HG02840 (cell line): ENCODE data around the gene FAM240A.

Experiments
- ATAC-seq: cut with Tn5 transposase; IDR thresholded peaks from one replicate; pipeline ENCODE4 v1.9.1; 2021; ENCODE audit warnings: mild to moderate bottlenecking, moderate library complexity, moderate number of reproducible peaks; ENCODE audit not compliant: unreplicated experiment, low FRiP score

Gene FAM240A

DNA sequence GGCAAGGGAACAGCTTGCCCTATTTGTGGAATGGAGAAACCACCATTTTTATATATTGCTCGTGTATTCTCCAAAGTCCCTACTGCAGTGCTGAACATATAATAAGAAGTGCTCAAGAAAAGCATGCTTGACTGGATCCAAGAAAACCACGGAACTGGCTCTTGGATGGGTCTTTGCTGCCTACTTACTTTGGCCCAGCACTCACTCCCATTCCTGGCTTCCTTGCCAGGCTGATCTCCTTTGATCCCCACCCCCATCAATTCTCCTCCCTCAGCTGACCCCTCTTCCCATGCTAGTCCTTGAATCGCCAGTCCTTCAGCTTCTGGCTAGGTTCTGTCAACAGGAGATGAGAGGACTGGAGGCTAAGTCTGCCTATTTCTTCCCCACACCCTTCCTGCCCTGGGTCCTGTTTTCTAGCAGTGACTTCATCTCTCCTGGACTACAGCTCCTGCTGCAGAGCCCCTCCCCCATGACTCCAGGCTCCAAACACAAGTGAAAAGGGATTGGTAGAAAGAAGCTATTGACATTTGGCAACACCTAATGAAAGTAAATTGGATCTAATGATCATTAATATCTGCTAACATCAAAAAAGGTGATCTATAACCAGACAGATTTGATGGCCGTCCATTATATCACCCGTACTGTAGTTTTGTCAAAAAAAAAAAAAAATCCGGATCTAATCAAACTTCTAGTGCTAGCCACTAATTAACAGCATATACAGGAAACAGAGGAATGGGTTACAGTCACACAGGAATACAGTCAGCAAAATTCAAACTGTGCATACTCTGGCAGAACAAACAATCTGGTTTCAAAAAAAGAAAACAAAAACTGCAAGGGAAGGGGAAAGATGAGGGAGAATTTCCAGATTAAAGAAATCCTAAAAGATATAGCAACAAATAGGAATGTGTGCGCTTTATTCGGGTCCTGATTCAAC lies 7.8 kb downstream of the FAM240A start:
- no peak for ATAC-seq

DNA sequence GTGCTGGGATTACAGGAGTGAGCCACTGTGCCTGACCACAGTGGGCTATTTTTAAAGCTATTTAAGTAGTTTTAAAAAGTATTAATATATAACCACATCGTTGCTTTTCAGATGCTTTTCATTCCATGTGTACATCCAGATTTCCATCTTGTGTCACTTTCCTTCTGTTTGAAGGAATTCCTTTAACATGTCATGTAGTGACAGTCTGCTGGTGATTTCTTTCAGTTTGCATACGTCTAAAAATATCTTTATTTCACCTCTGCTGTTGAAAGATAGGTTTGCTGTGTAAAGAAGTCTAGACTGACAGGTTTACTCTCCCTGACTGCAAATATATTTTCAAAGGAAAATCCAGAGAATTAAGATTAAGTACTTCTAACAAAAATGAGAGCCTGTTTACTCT lies 12.2 kb downstream of the FAM240A start:
- ATAC-seq, result no peak

DNA sequence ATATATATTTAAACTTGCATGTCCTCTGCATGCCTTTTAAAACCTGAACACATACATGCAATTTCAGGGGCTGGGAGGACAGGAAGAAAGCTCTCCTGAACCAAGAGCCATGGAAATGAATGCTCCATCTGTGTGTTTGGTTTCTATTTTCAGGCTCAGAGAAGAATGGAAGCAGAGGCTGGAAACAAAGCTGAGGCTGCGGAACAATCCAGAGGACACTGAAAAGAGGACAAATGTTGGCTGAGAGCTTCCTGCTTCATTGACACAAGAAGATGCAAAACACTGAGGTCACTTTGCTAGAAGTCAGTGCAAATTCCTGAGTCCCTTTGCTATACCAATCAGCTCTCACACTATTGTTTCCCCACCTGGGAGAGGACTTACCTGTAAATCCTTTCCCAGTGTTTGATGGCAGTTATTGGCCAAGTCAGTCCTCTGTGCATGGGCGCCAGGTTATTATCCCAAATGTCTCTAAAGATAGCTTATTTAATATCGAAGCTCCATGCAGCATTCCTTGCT lies 12.7 kb downstream of the FAM240A start:
- ATAC-seq, result no peak

DNA sequence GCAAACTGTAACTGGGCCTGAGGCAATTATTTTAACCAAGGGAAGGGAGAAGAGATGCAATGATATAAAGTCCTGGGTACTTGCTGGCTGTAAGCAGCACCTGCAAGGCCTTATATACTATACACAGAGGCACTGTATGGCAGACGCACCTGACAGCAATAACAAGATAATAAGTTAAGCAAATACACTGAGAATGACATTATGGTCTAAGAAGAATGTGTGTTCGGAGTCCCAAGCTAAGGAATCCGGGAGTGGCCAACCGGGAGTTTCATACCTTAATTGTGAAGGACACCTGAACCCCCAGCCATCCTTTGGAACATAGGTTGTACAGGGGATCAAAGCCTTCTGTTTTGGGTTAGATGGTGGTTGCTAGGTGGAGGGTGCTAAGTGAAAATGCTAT lies 13.7 kb downstream of the FAM240A start:
- ATAC-seq, result no peak

DNA sequence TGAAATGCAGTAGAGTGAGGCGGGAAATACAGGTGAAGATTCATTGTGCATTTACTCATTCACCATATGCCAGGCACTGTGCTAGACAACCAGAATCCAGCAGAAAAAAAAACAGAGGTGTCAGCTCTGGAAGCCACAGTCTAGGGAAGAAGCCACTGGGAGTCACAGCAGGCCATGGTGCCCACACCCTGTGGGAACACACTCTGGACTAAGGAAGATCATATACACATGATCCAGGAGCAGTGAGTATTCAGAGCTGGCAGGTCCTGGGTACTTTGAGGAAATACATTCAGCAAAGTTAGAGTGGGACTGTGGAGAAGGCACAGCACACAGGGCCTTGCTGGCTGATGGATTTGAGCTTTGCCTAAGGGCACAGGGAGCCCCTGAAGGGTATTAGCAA lies 14.8 kb downstream of the FAM240A start:
- ATAC-seq, result no peak

DNA sequence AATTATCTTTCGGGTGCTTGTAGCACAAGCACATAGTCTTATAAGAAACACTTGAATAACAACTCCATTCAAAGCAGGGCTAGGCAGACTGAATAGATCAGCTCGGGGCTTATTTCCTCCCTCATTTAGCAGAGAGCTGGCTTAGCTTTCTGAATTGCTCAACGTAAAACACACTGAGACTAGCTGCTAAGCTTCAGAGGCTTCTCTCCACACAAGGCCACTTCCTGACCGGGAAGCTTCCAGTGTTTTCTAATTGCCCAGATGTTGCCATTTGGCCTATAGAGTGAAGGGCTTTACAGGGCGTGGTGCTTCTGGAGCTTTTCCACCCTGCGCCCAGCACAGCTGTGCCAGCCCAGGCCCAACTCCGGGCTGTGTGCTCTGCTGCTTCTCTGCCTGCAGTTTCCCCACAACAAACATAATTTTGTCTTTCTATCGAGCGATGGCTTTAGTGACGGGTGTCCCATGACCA lies 16.6 kb downstream of the FAM240A start:
- no peak for ATAC-seq

DNA sequence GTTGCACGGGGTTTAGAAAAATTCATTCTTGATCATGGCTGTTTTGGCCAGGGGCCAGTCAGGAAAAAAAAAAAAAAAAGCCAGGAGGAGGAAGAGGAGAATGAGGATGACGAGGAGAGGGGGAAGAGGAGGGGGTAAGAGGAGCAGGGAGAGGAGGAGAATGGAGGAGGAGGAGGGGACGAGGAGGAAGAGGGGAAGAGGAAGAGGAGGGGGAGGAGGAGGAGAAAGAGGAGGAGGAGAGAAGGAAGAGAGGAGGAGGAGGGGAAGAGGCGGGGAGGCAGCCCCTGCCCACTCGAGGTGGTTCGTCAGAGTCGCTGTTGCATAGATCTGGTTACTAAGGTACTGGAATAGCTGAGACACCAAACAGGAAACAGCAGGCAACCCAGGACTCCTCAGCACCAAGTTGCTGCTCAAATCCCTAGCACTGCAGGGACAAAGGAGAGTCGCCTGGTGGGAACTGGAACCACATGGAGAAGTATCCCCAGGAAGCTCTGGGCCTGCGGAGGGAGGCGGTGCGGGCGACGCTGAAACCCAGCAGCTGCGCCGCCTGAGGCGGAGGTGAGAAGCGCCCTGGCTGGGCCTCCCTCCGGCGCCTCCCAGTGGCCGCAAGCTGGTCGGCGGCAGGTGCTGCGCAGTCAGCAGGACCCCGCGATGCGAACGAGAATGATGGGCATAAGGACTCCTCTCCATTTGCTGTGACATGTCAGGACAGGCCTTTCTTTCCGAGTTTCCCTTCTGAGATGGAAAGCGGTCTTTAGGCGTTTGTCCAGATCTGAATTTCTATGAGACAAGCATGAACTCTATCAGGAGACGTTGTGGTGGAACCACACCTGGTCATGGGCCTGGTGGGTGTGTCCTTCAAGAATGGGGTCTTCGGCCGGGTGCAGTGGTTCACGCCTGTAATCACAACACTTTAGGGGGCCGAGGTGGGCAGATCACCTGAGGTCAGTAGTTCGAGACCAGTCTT lies 17.5 kb downstream of the FAM240A start:
- no peak for ATAC-seq

DNA sequence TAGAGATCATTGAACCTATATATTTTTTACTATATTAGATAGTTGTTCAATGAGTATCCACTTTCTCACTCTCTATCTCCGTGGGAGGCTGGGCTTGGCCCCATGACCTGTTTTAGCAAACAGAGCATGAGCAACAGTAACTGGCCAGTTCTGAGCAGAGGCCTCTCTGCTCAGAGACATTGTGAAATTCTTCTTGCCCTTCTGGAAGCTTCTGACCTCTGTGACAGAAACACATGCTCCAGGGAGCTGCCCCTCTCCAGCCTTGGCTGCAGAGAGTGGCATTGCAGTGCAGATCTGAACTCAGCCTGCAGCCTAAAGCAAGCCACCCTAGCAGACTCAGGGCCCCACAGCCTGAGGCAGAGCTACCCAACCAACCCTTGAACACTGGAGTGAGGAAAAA lies 20.5 kb downstream of the FAM240A start:
- ATAC-seq, result no peak

DNA sequence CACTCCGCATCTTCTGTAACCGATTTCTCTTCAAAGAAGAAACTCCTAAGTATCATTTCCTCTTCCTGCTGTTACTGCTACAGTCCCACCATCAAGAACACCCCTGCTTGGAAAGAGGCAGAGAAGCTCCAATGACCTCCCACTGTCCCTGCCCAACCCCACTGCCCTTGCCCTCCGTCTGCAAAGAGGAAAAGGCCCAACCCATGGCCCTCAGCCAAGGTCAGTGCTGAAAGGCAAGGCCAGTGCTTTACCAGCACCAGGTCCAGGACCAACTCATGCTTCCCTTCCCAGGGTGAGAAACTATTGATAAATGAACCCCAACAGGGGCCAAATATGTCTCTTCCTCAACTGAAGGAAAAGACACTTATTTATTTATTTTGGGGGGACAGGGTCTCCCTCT lies 22.5 kb downstream of the FAM240A start:
- no peak for ATAC-seq

DNA sequence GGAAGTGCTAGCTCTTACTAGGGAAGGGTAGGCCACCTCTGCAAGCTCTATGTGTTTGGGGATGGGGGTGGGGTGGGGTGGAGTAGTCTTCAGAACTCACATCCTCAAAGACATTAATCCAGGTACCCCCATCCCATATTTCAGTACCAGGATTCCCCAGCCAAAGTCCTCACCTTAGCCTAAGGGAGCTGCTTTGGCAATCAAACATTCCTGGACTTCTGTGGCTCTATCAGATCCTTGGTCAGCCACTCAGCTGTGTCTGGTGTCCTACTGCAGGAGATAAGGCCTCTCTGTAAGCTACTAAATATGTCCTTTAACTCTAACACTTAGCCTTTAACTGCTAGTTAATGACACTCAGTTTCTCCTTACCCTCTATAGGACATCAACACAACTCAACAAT lies 26.9 kb downstream of the FAM240A start:
- ATAC-seq, result no peak

DNA sequence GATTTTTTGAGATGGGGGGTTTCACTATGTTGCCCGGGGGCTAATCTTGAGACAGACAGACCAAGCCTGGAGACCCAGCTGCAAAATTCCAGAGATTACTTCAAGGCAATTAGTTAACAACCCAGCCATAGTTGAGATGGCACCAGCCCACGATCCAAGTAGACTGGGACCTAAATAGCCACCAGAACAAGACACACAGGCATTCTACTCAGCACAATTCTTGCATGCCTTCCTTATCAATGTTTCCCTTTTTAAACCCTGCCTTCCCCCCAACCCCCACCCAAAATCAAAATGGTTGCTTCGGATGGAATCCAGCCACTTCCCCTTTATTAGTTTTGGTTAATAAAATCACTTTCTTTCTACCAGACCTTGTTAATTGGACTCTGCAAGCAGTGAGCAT lies 28.6 kb downstream of the FAM240A start:
- ATAC-seq, result no peak

DNA sequence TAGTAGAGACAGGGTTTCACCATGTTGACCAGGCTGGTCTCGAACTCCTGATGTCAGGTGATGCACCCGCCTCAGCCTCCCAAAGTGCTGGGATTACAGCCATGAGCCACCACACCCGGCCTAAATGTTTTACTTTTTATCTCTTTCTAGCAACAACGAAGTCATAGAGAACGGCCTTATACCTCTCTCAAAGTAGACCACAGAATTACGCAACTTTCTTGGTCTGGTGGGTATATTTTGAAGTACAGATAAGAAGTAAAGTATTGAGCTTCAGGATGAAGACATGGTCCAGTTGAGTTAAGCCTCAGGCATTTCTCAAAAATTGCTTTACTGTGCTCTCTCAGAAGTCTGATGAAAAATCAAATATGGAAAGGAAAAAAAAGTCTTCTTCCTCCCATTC lies 30.6 kb downstream of the FAM240A start:
- no peak for ATAC-seq

DNA sequence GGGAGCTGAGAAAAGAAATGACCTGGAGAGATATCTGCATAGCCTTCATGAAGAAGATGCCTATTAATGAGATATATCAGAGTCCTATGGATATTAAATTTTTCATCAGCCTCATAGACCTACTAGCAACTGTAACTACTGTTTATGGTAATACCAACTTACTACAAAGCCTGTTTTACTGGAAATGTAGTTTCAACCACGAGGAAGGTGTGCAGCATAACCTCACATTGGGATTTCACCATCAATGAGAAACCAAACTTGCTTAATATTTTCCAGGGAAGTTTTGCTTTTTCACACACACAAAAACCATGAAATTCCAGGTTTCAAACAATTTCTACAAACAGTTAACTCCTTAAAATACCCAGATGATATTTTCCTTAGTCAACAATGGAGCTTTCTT lies 31.4 kb downstream of the FAM240A start:
- no peak for ATAC-seq

DNA sequence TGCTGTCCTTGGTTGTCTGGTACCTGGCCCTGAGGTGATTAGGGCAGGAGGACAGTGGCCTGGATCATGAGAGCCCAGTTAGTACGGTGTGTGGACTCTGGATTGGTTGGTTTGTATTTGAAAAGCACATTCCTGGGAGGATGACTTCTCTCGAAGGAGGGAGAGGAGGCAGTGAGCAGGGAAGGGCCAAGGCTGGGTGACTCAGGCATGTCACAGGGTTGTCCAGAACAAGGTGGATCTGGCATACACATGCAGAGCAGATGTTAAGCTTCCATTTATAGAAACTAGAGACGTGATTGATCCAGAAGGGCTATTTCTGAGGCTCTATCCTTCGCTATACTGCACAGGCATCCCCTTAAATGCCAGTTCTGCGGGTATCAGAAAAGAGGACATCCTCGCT lies 34.4 kb downstream of the FAM240A start:
- no peak for ATAC-seq

DNA sequence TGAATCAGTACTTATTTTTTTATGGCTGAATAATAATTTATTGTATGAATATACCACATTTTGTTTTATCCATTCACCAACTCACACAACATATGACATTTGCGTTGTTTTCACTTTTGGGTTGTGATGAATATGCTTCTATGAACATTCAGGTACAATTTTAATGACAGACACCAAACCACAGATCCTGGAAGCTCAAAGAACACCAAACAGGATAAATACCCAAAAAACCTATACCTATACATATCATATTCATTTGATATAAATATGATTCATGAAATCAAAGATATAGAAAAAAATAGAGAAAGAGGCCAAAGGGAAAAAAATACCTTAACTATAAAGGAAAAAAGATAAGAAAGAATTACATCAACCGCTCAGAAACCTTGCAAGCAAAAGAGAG lies 35.8 kb downstream of the FAM240A start:
- no peak for ATAC-seq

DNA sequence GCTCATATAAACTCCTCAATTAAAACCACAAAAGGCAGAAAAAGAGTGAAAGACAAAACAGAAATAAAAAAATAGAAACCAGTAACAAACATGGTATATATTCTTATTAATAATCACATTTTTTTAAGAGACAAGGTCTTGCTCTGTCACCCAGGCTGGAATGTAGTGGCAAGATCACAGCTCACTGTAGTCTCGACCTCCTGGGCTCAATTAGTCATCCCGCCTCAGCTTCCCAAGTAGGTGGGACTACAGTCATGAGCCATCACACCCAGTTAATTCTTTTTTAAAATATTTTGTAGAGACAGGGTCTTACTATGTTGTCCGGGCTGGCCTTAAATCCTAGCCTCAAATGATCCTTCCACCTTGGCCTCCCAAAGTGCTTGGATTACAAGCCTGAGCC lies 37.1 kb downstream of the FAM240A start:
- ATAC-seq, result no peak

DNA sequence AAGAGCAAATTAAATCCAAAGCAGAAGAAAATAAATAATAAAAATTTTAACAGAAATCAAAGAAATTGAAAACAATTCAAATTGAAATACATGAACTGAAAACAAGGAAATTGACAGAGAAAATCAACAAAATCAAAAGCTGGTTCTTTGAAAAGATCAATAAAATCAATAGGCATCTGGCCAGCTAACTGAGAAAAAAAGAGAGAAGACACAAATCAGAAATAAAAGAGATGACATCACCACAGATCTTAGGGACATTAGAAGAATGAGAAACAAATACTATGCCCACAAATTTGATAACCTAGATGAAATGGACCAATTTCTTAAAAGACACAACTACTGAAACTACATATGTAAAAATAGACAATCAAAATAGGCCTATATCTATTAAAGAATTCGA lies 38.8 kb downstream of the FAM240A start:
- ATAC-seq, result no peak

DNA sequence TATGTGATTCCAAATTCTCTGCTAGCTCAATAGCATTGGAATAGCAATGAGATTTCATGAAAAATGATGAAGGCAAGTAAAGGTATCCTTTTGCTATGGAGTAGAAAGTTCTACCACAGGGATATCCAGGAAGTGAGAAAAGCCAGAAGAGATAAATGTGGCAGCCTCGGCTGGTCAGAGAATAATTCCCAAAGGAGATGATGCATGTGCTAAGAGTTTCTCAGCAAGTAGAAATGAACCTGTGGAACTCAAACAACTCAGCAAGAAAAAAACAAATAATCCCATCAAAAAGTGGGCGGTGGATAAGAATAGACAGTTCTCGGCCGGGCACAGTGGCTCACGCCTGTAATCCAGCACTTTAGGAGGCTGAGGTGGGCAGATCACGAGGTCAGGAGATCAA lies 42.9 kb downstream of the FAM240A start:
- no peak for ATAC-seq

DNA sequence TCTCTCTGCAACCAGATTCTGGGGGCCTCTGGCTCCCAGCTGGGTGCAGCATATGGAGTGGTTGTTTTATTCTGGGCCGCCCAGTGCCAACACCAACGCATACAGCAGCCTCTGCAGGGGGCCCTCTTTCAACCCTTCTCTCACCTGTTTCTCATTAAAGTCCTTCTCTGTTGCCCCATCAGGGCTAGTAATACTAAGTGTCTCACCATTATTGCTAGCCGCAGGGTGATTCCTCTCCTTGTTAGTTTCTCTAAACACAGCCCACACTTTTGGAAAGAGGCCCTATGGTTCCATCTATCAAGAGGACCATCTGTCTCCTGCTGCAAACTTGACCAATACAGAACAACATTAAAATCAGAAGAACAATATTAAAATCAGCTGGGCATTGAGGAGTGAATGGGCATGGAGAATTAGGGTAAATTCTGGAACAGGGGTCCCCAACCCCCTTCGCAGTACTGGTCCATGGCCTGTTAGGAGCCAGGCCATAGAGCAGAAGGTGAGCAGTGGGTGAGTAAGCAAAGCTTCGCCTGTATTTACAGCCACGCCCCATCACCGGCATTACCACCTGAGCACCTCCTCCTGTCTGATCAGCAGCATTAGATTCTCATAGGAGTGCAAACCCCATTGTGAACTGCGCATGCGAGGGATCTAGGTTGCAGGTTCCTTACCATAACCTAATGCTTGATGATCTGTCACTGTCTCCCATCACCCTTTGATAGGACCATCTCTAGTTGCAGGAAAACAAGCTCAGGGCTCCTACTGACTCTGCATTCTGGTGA lies 44.6 kb downstream of the FAM240A start:
- no peak for ATAC-seq

DNA sequence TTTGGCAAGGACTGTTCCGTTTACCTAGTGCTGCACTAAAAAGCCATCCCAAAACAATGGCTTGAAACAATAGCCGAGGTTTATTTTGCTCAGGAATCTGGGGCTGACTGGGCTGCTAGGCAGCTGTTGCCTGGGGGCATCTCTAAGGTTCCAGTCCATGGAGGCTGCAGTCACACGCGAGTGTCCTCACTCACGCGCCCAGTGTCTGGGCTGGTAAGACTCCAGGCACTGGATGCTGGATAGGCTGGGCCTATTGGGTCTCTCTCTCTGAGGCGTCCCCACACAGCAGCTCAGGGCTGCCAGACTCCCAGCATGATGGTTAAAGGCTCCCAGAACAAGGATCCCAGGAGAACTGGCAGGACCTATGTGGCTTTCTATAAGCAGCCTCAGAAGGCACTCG lies 47.0 kb downstream of the FAM240A start:
- ATAC-seq, result no peak
